Osteocyte (in vitro differentiated cells): ENCODE data around the gene MRPL9. TPM values are rescaled to one million over a fixed set of nuclear protein-coding genes. Genes with fewer than 3 reads are reported as not detected.
A peak's percentile ranks its signal among the peaks of the same experiment; 100 is the strongest.

Source experiments
- DNase-seq: peaks from one replicate; pipeline ENCODE4 v3.0.0; 2021; ENCODE audit warnings: mixed read lengths; ENCODE audit not compliant: unreplicated experiment; ENCODE audit errors: extremely low spot score
- H3K27ac Mint-ChIP-seq: one replicate; pipeline ENCODE4 v1.8.0; 2021; ENCODE audit warnings: mild to moderate bottlenecking, mixed read lengths; ENCODE audit not compliant: unreplicated experiment
- H3K27me3 Mint-ChIP-seq: one replicate; pipeline ENCODE4 v1.8.0; 2021; ENCODE audit warnings: mixed read lengths; ENCODE audit not compliant: unreplicated experiment
- H3K36me3 Mint-ChIP-seq: one replicate; pipeline ENCODE4 v1.8.0; 2021; ENCODE audit warnings: mixed read lengths; ENCODE audit not compliant: unreplicated experiment
- H3K4me1 Mint-ChIP-seq: one replicate; pipeline ENCODE4 v1.8.0; 2021; ENCODE audit warnings: mixed read lengths; ENCODE audit not compliant: unreplicated experiment
- H3K4me3 Mint-ChIP-seq: one replicate; pipeline ENCODE4 v1.8.0; 2021; ENCODE audit warnings: mild to moderate bottlenecking, moderate library complexity, mixed read lengths; ENCODE audit not compliant: unreplicated experiment
- H3K9me3 Mint-ChIP-seq: one replicate; pipeline ENCODE4 v1.8.0; 2021; ENCODE audit warnings: mixed read lengths; ENCODE audit not compliant: unreplicated experiment
- CTCF ChIP-seq: fragments of 200-600 bp; sonication (generic); IDR thresholded peaks from 2 replicates; pipeline ENCODE4 v1.5.0; 2021; ENCODE audit warnings: antibody characterized with exemption, mild to moderate bottlenecking, moderate library complexity
- total RNA-seq: library from RNA; stranded (reverse); gene quantifications from 2 replicates; pipeline ENCODE4 v1.2.1, GENCODE V29; 2021

MRPL9 gene
- total RNA-seq, 1 donor from 2014 or later = 67.4 TPM

GRCh38 chr1:151718011-151718431, 45.3 kb downstream of the MRPL9 start:
- Mint-ChIP-seq H3K27me3 (peaks cover 65% of the 10 kb centered on the region), H3K27ac (no peak overlapping the region), H3K9me3 (no peaks in the 10 kb centered on the region), H3K4me1 (peaks cover 34% of the 10 kb centered on the region), H3K4me3 (no peak overlapping the region), H3K36me3 (peaks cover 2% of the 10 kb centered on the region)
- no peak for DNase-seq
- no peak for TF ChIP-seq CTCF

- Mint-ChIP-seq H3K9me3 (no peaks in the 10 kb centered on the region), H3K4me3 (peak within 1 kb of the TSS; percentile 66), H3K36me3 (peaks cover 2% of the 10 kb centered on the region), H3K27ac (no peak within 1 kb of the TSS), H3K27me3 (peaks cover 60% of the 10 kb centered on the region), H3K4me1 (peaks cover 33% of the 10 kb centered on the region)
- no peak for DNase-seq
- no peak for TF ChIP-seq CTCF
Observed at GRCh38 chr1:151716771-151717631, 46.3 kb downstream of the MRPL9 start, which contains the start of gene CELF3. TSS of gene CELF3 (minus strand) at chr1:151716803. CDS start at chr1:151716020, 783 bp downstream.

GRCh38 chr1:151716405-151716762, 46.9 kb downstream of the MRPL9 start:
- H3K36me3 Mint-ChIP-seq = peaks cover 2% of the 10 kb centered on the region
- peaks cover 60% of the 10 kb centered on the region for H3K27me3 Mint-ChIP-seq
- H3K27ac Mint-ChIP-seq = no peak overlapping the region
- H3K4me1 Mint-ChIP-seq = peaks cover 26% of the 10 kb centered on the region
- DNase-seq = no peak
- no peak overlapping the region for H3K4me3 Mint-ChIP-seq
- no peaks in the 10 kb centered on the region for H3K9me3 Mint-ChIP-seq
- TF ChIP-seq CTCF = no peak

GRCh38 chr1:151715726-151716404, 47.4 kb downstream of the MRPL9 start:
- Mint-ChIP-seq H3K4me1 (peaks cover 23% of the 10 kb centered on the region), H3K27ac (no peak overlapping the region), H3K9me3 (no peaks in the 10 kb centered on the region), H3K27me3 (peaks cover 60% of the 10 kb centered on the region), H3K4me3 (no peak overlapping the region), H3K36me3 (peaks cover 2% of the 10 kb centered on the region)
- no peak for DNase-seq
- no peak for TF ChIP-seq CTCF
